Trophoblast cell (in vitro differentiated cells and primary cell): ENCODE measurements around the gene TRIM29.
A peak's percentile ranks its signal among the peaks of the same experiment; 100 is the strongest.

Experiments
- DNase-seq, 2 donors: peaks; one replicate each; pipeline ENCODE4 v3.0.0-alpha.2; 2016
- H2AFZ ChIP-seq: 2 replicates; pipeline ENCODE4 v1.6.1; 2013; ENCODE audit warnings: low read length, moderate library complexity, mild to moderate bottlenecking; ENCODE audit not compliant: insufficient read depth, poor library complexity
- H2AK5ac ChIP-seq: 2 replicates; pipeline ENCODE4 v1.6.1; 2013; ENCODE audit warnings: mild to moderate bottlenecking, low read length
- H2BK120ac ChIP-seq: 2 replicates; pipeline ENCODE4 v1.6.1; 2013; ENCODE audit warnings: low read length, mild to moderate bottlenecking, moderate library complexity; ENCODE audit not compliant: insufficient read depth, poor library complexity
- H2BK12ac ChIP-seq: 2 replicates; pipeline ENCODE4 v1.6.1; 2013; ENCODE audit warnings: mild to moderate bottlenecking, low read length, moderate library complexity
- H2BK5ac ChIP-seq: 2 replicates; pipeline ENCODE4 v1.6.1; 2013; ENCODE audit warnings: low read length, low read depth, moderate library complexity, mild to moderate bottlenecking; ENCODE audit not compliant: poor library complexity
- H3K14ac ChIP-seq: 2 replicates; pipeline ENCODE4 v1.6.1; 2013; ENCODE audit warnings: mild to moderate bottlenecking, low read length
- H3K18ac ChIP-seq: 2 replicates; pipeline ENCODE4 v1.6.1; 2013; ENCODE audit warnings: mild to moderate bottlenecking, low read length
- H3K23ac ChIP-seq: 2 replicates; pipeline ENCODE4 v1.6.1; 2013; ENCODE audit warnings: low read length
- H3K27ac ChIP-seq: 2 replicates; pipeline ENCODE4 v1.5.1; 2013; ENCODE audit warnings: low read depth, mild to moderate bottlenecking, inconsistent platforms, low read length, moderate library complexity
- H3K27me3 ChIP-seq: 2 replicates; pipeline ENCODE4 v1.6.1; 2013; ENCODE audit warnings: inconsistent platforms, mild to moderate bottlenecking, low read length, moderate library complexity; ENCODE audit not compliant: insufficient read depth
- H3K36me3 ChIP-seq, 2 experiments: 1 replicate in 1 of 2; 2 replicates in 1 of 2; pipeline ENCODE4 v1.6.1; 2013; ENCODE audit warnings: low read length in 2 of 2, mild to moderate bottlenecking in 2 of 2, moderate library complexity in 1 of 2; ENCODE audit not compliant: insufficient read depth in 2 of 2, control insufficient read depth in 1 of 2
- H3K4ac ChIP-seq: 2 replicates; pipeline ENCODE4 v1.6.1; 2013; ENCODE audit warnings: low read depth, mild to moderate bottlenecking, low read length, moderate library complexity
- H3K4me1 ChIP-seq, 2 experiments: 1 replicate in 1 of 2; 2 replicates in 1 of 2; pipeline ENCODE4 v1.6.1; 2013; ENCODE audit warnings: low read length in 2 of 2, mild to moderate bottlenecking in 2 of 2, moderate library complexity in 1 of 2; ENCODE audit not compliant: insufficient read depth in 2 of 2, control insufficient read depth in 1 of 2
- H3K4me2 ChIP-seq: 2 replicates; pipeline ENCODE4 v1.6.1; 2013; ENCODE audit warnings: inconsistent platforms, mild to moderate bottlenecking, low read length, moderate library complexity
- H3K4me3 ChIP-seq: 2 replicates; pipeline ENCODE4 v1.5.1; 2013; ENCODE audit warnings: mild to moderate bottlenecking, low read depth, low read length, inconsistent platforms
- H3K79me1 ChIP-seq: one replicate; pipeline ENCODE4 v1.6.1; 2013; ENCODE audit warnings: low read length
- H3K79me2 ChIP-seq: 2 replicates; pipeline ENCODE4 v1.6.1; 2013; ENCODE audit warnings: low read length, mild to moderate bottlenecking; ENCODE audit not compliant: control insufficient read depth, insufficient read depth, poor library complexity
- H3K9ac ChIP-seq: 2 replicates; pipeline ENCODE4 v1.6.1; 2013; ENCODE audit warnings: mild to moderate bottlenecking, low read length
- H3K9me3 ChIP-seq: 2 replicates; pipeline ENCODE4 v1.6.1; 2013; ENCODE audit warnings: low read depth, mild to moderate bottlenecking, control low read depth, inconsistent platforms, low read length; ENCODE audit not compliant: insufficient read depth
- H4K12ac ChIP-seq: 2 replicates; pipeline ENCODE4 v1.6.1; 2013; ENCODE audit warnings: low read depth, mild to moderate bottlenecking, low read length, moderate library complexity
- H4K8ac ChIP-seq: 2 replicates; pipeline ENCODE4 v1.6.1; 2013; ENCODE audit warnings: low read depth, mild to moderate bottlenecking, low read length, moderate library complexity
- H4K91ac ChIP-seq: one replicate; pipeline ENCODE4 v1.6.1; 2013; ENCODE audit warnings: low read depth, mild to moderate bottlenecking, low read length, moderate library complexity
- WGBS: extraction: QIAGEN DNeasy Blood & Tissue Kit; methylation state at CpG from one replicate; pipeline ENCODE4 v1.1.7; 2013; ENCODE audit warnings: missing lambda C conversion rate; ENCODE audit not compliant: insufficient read length, insufficient coverage; ENCODE audit errors: extremely low coverage; 5-methylcytosine and 5-hydroxymethylcytosine counted together

The TRIM29 gene

GRCh38 chr11:120173019-120173705 lies 35.2 kb upstream of the TRIM29 start:
- Histone ChIP-seq H3K4ac (no peak overlapping the region), H3K23ac (no peak overlapping the region), H2AFZ (no peak overlapping the region), H3K9ac (no peak overlapping the region), H2BK120ac (no peak overlapping the region), H3K27me3 (peaks cover 4% of the 10 kb centered on the region), H3K14ac (no peak overlapping the region), H3K27ac (no peak overlapping the region), H2AK5ac (no peak overlapping the region), H3K4me1 (peaks cover 0 to 6% of the 10 kb centered on the region in 2 experiments), H3K9me3 (peaks cover 1% of the 10 kb centered on the region), H4K91ac (no peak overlapping the region), H4K8ac (no peak overlapping the region), H3K79me1 (no peaks in the 10 kb centered on the region), H2BK12ac (no peak overlapping the region), H2BK5ac (no peak overlapping the region), H3K4me2 (no peak overlapping the region), H3K18ac (no peak overlapping the region), H3K4me3 (no peak overlapping the region), H3K79me2 (no peaks in the 10 kb centered on the region), H3K36me3 (no peaks in the 10 kb centered on the region), H4K12ac (no peak overlapping the region)
- no peak for DNase-seq
- WGBS, result no CpG with 5 or more reads among the region's 11 CpGs

GRCh38 chr11:120172054-120172911 lies 34.4 kb upstream of the TRIM29 start:
- no peak overlapping the region for H3K4me2 ChIP-seq
- no peak overlapping the region for H2BK5ac ChIP-seq
- no peak overlapping the region for H3K27ac ChIP-seq
- H3K4me1 ChIP-seq, result peaks cover 0 to 6% of the 10 kb centered on the region in 2 experiments
- no peak overlapping the region for H4K12ac ChIP-seq
- H3K36me3 ChIP-seq, result no peaks in the 10 kb centered on the region
- H3K4ac ChIP-seq, result no peak overlapping the region
- no peak overlapping the region for H2BK120ac ChIP-seq
- no peak overlapping the region for H3K14ac ChIP-seq
- no peak overlapping the region for H3K4me3 ChIP-seq
- peaks cover 7% of the 10 kb centered on the region for H3K27me3 ChIP-seq
- DNase-seq, result peak; percentile 49 to 76
- WGBS, result no CpG with 5 or more reads among the region's 24 CpGs
- H2AFZ ChIP-seq, result no peak overlapping the region
- peaks cover 1% of the 10 kb centered on the region for H3K9me3 ChIP-seq
- H3K9ac ChIP-seq, result no peak overlapping the region
- no peak overlapping the region for H4K8ac ChIP-seq
- H3K23ac ChIP-seq, result no peak overlapping the region
- no peak overlapping the region for H3K18ac ChIP-seq
- H3K79me2 ChIP-seq, result no peaks in the 10 kb centered on the region
- H3K79me1 ChIP-seq, result no peaks in the 10 kb centered on the region
- no peak overlapping the region for H2AK5ac ChIP-seq
- no peak overlapping the region for H2BK12ac ChIP-seq
- H4K91ac ChIP-seq, result no peak overlapping the region

GRCh38 chr11:120170741-120171261 lies 32.9 kb upstream of the TRIM29 start:
- H2BK5ac ChIP-seq, result no peak overlapping the region
- no peak overlapping the region for H3K27ac ChIP-seq
- H4K91ac ChIP-seq, result no peak overlapping the region
- H2AFZ ChIP-seq, result no peak overlapping the region
- no peaks in the 10 kb centered on the region for H3K36me3 ChIP-seq
- peaks cover 1% of the 10 kb centered on the region for H3K9me3 ChIP-seq
- H4K8ac ChIP-seq, result no peak overlapping the region
- peaks cover 0 to 6% of the 10 kb centered on the region in 2 experiments for H3K4me1 ChIP-seq
- H3K14ac ChIP-seq, result no peak overlapping the region
- no peak for DNase-seq
- no peak overlapping the region for H3K9ac ChIP-seq
- no peaks in the 10 kb centered on the region for H3K79me1 ChIP-seq
- H3K4me3 ChIP-seq, result no peak overlapping the region
- H3K4ac ChIP-seq, result no peak overlapping the region
- H3K23ac ChIP-seq, result no peak overlapping the region
- no peak overlapping the region for H2AK5ac ChIP-seq
- no peak overlapping the region for H4K12ac ChIP-seq
- H2BK12ac ChIP-seq, result no peak overlapping the region
- H2BK120ac ChIP-seq, result no peak overlapping the region
- no peak overlapping the region for H3K4me2 ChIP-seq
- H3K18ac ChIP-seq, result no peak overlapping the region
- H3K27me3 ChIP-seq, result peaks cover 7% of the 10 kb centered on the region
- WGBS, result no CpG with 5 or more reads among the region's 12 CpGs
- no peaks in the 10 kb centered on the region for H3K79me2 ChIP-seq

GRCh38 chr11:120169981-120170698 lies 32.2 kb upstream of the TRIM29 start:
- no peak for DNase-seq
- no peak overlapping the region for H3K4ac ChIP-seq
- H4K12ac ChIP-seq, result no peak overlapping the region
- no peak overlapping the region for H2BK5ac ChIP-seq
- H3K9ac ChIP-seq, result no peak overlapping the region
- H2AFZ ChIP-seq, result no peak overlapping the region
- no peaks in the 10 kb centered on the region for H3K79me2 ChIP-seq
- no peak overlapping the region for H3K4me3 ChIP-seq
- H3K4me2 ChIP-seq, result no peak overlapping the region
- no peak overlapping the region for H2BK120ac ChIP-seq
- no peak overlapping the region for H2AK5ac ChIP-seq
- H4K91ac ChIP-seq, result no peak overlapping the region
- peaks cover 7% of the 10 kb centered on the region for H3K27me3 ChIP-seq
- no peaks in the 10 kb centered on the region for H3K79me1 ChIP-seq
- no peak overlapping the region for H4K8ac ChIP-seq
- peaks cover 1% of the 10 kb centered on the region for H3K9me3 ChIP-seq
- WGBS, result no CpG with 5 or more reads among the region's 27 CpGs
- no peaks in the 10 kb centered on the region for H3K36me3 ChIP-seq
- H3K27ac ChIP-seq, result no peak overlapping the region
- H3K4me1 ChIP-seq, result peaks cover 0 to 6% of the 10 kb centered on the region in 2 experiments
- no peak overlapping the region for H3K23ac ChIP-seq
- no peak overlapping the region for H2BK12ac ChIP-seq
- no peak overlapping the region for H3K18ac ChIP-seq
- H3K14ac ChIP-seq, result no peak overlapping the region
